SH-SY5Y (cell line): ENCODE measurements around the gene DIPK1B.

Experiments
- GATA2 ChIP-seq: IDR thresholded peaks from 2 replicates; pipeline ENCODE4 v1.6.1; 2011; ENCODE audit warnings: mild to moderate bottlenecking, low read depth, low read length
- GATA3 ChIP-seq: IDR thresholded peaks from 2 replicates; pipeline ENCODE4 v1.6.1; 2011; ENCODE audit warnings: low read depth, mild to moderate bottlenecking, low read length, moderate library complexity

DNA sequence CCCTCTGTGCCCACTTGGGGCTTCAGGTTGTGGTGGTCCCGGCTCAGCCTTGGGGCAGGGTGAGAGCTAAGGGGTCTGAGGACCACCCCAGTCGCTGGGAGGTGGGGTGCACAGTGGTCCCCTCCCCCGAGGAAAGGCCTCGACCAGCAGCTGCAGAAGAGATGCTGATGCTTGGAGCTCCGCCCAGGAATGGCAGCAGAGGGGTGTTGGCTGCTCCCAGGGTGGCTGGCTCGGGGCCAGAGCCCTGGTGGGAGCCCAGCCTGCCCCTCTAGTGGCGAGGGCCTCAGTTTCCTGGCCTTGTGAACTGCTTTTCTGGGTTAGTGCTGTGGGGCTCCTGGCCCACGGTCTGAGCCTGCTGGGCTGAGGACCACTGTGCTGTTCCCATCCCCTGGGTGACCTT lies 1.2 kb downstream of the DIPK1B start:
- TF ChIP-seq GATA2 (no peak), GATA3 (no peak)
